ENCODE results near the gene ABCC9.

The ABCC9 gene

GRCh38 chr12:21774358-21775132, 166.7 kb downstream of the ABCC9 start, which contains the start of gene KCNJ8:
Gene KCNJ8 (minus strand): TSS chr12:21774706. CDS start chr12:21773616, 1,090 bp downstream.
- peak; percentile 54 for DNase-seq (ENCODE audit: low spot score)

DNA sequence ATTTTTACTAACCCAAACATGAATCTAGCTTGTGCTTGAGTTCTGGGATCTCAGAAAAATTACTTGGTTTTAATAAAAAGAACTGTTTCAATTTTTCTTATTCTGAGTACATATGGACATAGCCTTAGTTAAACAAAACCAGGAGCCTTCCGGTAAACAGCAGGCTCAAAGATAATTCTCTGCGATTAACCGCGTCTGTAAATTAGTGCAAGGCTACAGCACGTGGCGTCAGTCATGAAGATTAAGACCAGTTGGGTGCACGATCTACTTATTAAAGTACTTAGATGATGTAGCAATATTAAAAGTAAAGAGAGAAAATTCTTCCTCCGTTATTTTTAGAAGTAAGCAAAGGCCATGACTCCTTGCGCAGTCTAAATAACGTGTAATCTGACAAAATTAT, 167.4 kb downstream of the ABCC9 start:
- no peak for DNase-seq (ENCODE audit: low spot score)

GRCh38 chr12:21773263-21773741, 167.9 kb downstream of the ABCC9 start:
- no peak for DNase-seq (ENCODE audit: low spot score)

DNA sequence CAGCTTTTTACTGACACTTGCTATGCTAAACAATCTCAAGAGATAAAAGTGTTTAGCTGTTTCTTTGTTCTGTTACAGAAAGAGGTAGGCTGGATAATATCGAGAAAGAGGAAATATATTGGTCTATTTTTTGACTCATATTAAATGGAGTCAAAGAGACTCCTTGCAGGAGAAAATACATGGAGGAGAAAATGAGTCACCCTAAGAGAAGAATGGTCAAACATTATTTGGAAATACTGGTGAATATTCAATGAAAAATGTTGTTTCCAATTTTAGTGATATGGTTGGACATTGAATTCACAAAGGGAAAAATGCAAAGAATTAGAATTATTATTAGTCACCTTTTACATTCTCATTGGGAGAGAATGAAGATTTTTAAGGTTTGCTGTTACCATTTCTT, 169.9 kb downstream of the ABCC9 start:
- DNase-seq (ENCODE audit: low spot score): no peak

GRCh38 chr12:21769307-21769706, 171.9 kb downstream of the ABCC9 start:
- DNase-seq (ENCODE audit: low spot score): no peak

GRCh38 chr12:21766403-21766802, 174.8 kb downstream of the ABCC9 start:
- no peak for DNase-seq (ENCODE audit: low spot score)

DNA sequence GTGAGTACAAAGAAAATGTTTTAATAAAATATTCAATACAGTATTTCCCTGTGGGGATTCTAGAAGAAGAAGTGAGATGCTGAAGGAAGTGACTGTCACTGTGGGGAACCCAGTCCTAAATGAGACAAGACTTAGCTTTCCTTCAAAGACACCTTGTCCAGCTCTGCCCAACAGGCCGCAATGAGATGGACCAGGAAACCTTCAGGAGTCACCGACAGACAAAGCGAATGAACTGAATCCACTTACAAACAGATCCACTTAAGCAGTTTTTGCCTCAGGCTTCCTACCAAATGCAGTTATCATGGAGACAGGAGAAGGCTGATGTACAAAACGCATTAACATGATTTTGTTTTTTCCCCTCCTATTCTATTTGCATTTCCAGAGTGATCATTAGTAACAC, 176.3 kb downstream of the ABCC9 start:
- DNase-seq (ENCODE audit: low spot score): no peak

DNA sequence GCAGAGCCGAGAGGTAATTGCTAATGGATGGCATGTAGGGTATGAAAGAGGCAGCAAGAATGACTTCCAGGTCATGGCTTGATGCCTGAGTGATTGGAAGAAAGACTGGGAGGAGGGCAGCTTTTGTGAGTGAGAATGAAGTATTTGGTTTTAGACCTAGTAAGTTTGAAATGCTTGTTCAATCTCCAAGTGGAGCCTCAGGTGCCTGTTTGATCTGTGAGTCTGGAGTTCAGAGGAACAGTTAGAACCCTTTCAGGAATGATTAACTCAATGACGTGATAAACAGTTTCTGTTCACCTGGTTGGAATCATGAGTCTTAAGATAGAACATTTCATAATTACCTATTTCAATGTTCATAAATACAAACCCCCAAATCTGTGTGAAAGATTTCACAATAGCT, 177.2 kb downstream of the ABCC9 start:
- no peak for DNase-seq (ENCODE audit: low spot score)

DNA sequence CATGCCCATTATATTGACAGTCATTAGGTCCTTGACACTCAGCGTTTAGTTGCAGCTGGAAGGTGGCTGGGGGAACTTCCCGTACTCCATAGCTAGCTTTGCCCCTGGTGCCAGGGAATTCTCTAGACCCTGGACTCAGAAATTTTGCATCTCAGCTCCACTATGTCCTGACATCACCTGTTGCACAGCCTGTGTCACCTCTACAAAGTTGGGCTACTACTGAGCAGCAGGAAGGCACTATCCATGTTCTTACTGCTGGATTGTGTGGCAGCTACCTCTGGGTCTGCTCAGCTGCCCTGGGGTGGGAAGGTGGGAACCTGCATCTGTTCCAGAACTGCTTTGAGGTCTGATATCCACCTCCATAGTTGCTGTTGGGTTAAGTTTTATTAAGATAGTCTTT, 177.7 kb downstream of the ABCC9 start:
- DNase-seq (ENCODE audit: low spot score): no peak

- no peak for DNase-seq (ENCODE audit: low spot score)
Measured at GRCh38 chr12:21759737-21760136, 181.5 kb downstream of the ABCC9 start.

DNA sequence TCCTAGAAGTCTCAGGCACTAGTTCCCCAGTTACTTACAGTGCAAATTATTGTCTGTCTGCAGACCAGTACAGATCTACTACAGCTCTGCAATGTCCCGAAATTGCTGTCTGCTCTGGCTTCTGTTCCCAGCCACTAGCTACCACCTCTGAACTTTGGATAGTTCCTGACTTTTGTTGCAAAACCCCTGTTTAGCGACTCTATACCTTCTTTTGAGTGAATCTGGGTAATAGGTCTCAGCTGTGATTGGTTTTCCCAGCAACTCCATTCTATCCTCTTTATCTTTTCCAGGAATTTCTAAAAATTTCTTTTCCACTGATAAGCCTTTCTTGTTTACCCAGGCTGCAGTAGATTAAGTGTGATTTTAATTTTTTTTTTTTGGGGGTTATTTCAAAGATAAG, 183.5 kb downstream of the ABCC9 start:
- DNase-seq (ENCODE audit: low spot score): no peak

DNA sequence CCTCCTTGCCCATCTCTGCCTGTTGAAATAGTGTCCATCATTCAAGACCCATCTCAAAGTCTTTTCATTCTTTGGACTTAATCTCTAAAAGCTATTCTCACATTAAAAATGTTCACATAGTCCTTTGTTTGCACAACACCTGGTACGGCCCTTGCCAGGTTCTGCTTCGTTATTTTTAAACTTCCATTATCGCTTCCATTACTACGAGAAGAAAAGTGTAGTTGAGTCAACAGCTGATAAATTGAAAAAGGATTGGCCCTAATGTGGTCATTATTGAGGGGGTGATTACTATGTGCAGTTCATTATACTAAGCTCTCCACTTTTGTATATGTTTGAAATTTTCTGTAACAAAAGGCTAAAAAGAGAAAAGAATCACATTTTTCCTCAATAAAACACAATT, 184.5 kb downstream of the ABCC9 start:
- no peak for DNase-seq (ENCODE audit: low spot score)

DNA sequence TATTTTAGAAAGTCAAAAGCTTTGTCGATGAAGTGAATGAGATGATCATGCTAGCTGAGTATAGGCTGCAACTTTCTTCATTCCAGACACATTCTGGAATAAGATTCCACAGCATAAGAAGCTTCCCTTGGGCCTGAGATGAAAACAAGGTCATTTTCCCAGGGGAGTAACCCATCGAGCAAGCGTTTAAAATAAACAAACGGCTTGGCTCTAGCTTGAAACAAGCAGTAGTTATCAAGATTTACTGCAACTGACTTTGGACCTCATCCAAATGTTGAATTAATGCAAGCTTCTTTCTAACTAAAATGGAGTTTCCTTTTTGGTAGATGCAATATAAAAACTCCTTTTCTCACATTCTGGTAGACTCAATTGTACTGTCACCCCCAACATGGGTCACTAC, 189.7 kb downstream of the ABCC9 start:
- DNase-seq (ENCODE audit: low spot score): no peak
